Caco-2 (cell line): ENCODE measurements around the gene TMEM131. TPM values are rescaled to one million over a fixed set of nuclear protein-coding genes. Genes with fewer than 3 reads are reported as not detected.

ENCODE experiments used
- BruUV-seq: library from RNA; stranded (reverse); fragments of 400-500 nt; replicated peaks from 2 replicates; lab custom pipeline; 2021; lab: Mats Ljungman, UMichigan
- CTCF ChIA-PET: fragments of 300-600 bp; sonication (Branson Sonifier 250); formaldehyde crosslinking; loops from one replicate; lab custom pipeline; 2022; ENCODE audit warnings: antibody characterized with exemption; lab: Charles Lee
- POLR2A ChIA-PET: fragments of 300-600 bp; sonication (Branson Sonifier 250); formaldehyde crosslinking; loops from one replicate; lab custom pipeline; 2022; ENCODE audit warnings: antibody characterized with exemption; lab: Charles Lee
- DNase-seq, 2 experiments: peaks; one replicate each; pipeline versions ENCODE4 v3.0.0 to v3.0.0-alpha.2; 2020 to 2022
- H3K27me3 ChIP-seq: replicated peaks from 2 replicates; pipeline ENCODE4 v1.6.0; 2011; ENCODE audit warnings: low read length; ENCODE audit not compliant: control insufficient read depth, insufficient read depth
- H3K36me3 ChIP-seq: 2 replicates; pipeline ENCODE4 v1.5.1; 2011; ENCODE audit warnings: low read length; ENCODE audit not compliant: control insufficient read depth, insufficient read depth
- H3K4me1 ChIP-seq: fragments of 250-450 bp; sonication (Bioruptor Pico); 2 replicates; pipeline ENCODE4 v1.5.1; 2020; ENCODE audit warnings: mild to moderate bottlenecking
- H3K4me3 ChIP-seq: 2 replicates; pipeline ENCODE4 v1.5.1; 2011; ENCODE audit warnings: low read depth, mild to moderate bottlenecking, control low read depth, low read length
- H3K9me3 ChIP-seq: fragments of 250-450 bp; sonication (Bioruptor Pico); 2 replicates; pipeline ENCODE4 v1.5.1; 2020; ENCODE audit warnings: mild to moderate bottlenecking, moderate library complexity
- H3K27ac Mint-ChIP-seq: one replicate; pipeline ENCODE4 v1.8.0; 2022; ENCODE audit warnings: mixed read lengths; ENCODE audit not compliant: unreplicated experiment
- H3K27me3 Mint-ChIP-seq: one replicate; pipeline ENCODE4 v1.8.0; 2022; ENCODE audit warnings: mixed read lengths; ENCODE audit not compliant: insufficient read depth, unreplicated experiment
- H3K36me3 Mint-ChIP-seq: one replicate; pipeline ENCODE4 v1.8.0; 2022; ENCODE audit warnings: mild to moderate bottlenecking, mixed read lengths; ENCODE audit not compliant: insufficient read depth, unreplicated experiment
- H3K4me1 Mint-ChIP-seq: one replicate; pipeline ENCODE4 v1.8.0; 2022; ENCODE audit warnings: low read depth, mixed read lengths; ENCODE audit not compliant: unreplicated experiment
- H3K4me3 Mint-ChIP-seq: one replicate; pipeline ENCODE4 v1.8.0; 2022; ENCODE audit warnings: mild to moderate bottlenecking, moderate library complexity, mixed read lengths; ENCODE audit not compliant: unreplicated experiment
- H3K9me3 Mint-ChIP-seq: one replicate; pipeline ENCODE4 v1.8.0; 2022; ENCODE audit warnings: mixed read lengths; ENCODE audit not compliant: unreplicated experiment
- intact Hi-C: fragments of 100-400 bp; cut with micrococcal nuclease; formaldehyde crosslinking; loops from one replicate; pipeline ENCODE4 v1.10.0; 2022; ENCODE audit not compliant: unreplicated experiment
- total RNA-seq: library from RNA; stranded (reverse); gene quantifications from 2 replicates; pipeline ENCODE4 v1.2.3, GENCODE V29; 2022
- TF ChIP-seq, protein P1 (sequence below), 2 experiments: fragments of 200-600 bp in 1 of 2; IDR thresholded peaks; 1 replicate in 1 of 2; 2 replicates in 1 of 2; pipeline versions ENCODE4 v1.5.1 to v1.8.0; 2011 to 2022; ENCODE audit warnings: antibody characterized with exemption in 1 of 2, control low read depth in 1 of 2, inconsistent platforms in 1 of 2, low read depth in 1 of 2, low read length in 1 of 2, mild to moderate bottlenecking in 1 of 2, moderate library complexity in 1 of 2; ENCODE audit not compliant: insufficient read depth in 1 of 2, severe bottlenecking in 1 of 2, unreplicated experiment in 1 of 2

The TMEM131 gene
- total RNA-seq, 1 experiment from 2014 or later, result 36.3 TPM

DNA sequence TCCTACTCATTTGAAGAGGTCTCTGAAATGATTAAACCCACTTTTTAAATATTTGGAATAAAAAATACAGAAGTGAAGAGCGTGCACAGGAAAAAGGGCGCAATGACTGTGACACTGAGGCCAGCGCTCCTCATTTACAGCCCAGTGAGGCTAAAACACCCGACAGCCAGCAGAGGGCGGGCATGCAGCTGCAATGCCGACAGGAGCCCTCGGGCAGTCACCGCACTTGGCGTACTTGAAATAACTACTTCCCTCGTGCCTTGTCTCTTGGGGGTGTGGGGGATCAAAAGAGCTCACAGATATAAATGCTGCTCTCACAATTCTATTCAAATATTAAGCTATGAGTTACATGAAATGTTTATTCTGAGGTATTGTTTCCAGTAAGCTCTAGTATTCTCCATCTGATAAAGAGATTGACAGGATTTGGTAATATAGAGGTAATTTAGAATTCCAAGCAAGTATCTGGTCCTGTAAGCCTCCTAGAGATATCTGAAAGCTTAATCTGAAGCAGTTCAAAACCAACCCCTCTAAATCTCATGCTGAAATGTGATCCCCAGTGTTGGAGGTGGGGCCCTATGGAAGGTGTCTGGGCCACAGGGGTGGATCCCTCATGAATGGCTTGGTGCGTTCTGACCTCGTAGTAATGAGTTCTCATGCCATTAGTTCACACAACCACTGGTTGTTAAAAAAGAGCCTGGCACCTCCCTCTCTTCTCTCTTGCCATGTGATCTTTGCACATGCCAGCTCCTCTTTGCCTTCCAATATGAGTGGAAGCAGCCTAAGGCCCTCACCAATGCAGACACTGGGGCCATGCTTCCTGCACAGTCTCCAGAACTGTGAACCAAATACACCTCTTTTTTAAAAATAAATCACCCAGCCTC lies 188.8 kb downstream of the TMEM131 start:
- Mint-ChIP-seq H3K4me3 (no peak overlapping the region), H3K36me3 (peaks cover 9% of the 10 kb centered on the region), H3K27me3 (no peaks in the 10 kb centered on the region), H3K4me1 (no peaks in the 10 kb centered on the region), H3K9me3 (no peaks in the 10 kb centered on the region), H3K27ac (no peak overlapping the region)
- BruUV-seq, result no TSS peak
- Histone ChIP-seq H3K36me3 (no peaks in the 10 kb centered on the region; the same call in 1 of the 2 replicates), H3K9me3 (no peaks in the 10 kb centered on the region), H3K4me3 (no peak overlapping the region), H3K27me3 (no peaks in the 10 kb centered on the region), H3K4me1 (no peaks in the 10 kb centered on the region)
- intact Hi-C loops, result loop anchor here (1.0 to 5.0 kb wide), 5 partner anchors 125 to 578 kb away; no protein-coding TSS in a partner anchor
- ChIA-PET CTCF (interaction anchor here (0.6 to 1.4 kb wide), 6 partner anchors 11 to 578 kb away, joined by 3 to 5 read pairs (median 4); no protein-coding TSS in a partner anchor), POLR2A (no interaction called here)
- DNase-seq, result peak; percentile 76 to 80
- TF ChIP-seq, protein P1, sequence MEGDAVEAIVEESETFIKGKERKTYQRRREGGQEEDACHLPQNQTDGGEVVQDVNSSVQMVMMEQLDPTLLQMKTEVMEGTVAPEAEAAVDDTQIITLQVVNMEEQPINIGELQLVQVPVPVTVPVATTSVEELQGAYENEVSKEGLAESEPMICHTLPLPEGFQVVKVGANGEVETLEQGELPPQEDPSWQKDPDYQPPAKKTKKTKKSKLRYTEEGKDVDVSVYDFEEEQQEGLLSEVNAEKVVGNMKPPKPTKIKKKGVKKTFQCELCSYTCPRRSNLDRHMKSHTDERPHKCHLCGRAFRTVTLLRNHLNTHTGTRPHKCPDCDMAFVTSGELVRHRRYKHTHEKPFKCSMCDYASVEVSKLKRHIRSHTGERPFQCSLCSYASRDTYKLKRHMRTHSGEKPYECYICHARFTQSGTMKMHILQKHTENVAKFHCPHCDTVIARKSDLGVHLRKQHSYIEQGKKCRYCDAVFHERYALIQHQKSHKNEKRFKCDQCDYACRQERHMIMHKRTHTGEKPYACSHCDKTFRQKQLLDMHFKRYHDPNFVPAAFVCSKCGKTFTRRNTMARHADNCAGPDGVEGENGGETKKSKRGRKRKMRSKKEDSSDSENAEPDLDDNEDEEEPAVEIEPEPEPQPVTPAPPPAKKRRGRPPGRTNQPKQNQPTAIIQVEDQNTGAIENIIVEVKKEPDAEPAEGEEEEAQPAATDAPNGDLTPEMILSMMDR (IDR thresholded peaks at IDR 0.05; ENCODE audit: insufficient read depth in 1 of 2, low read depth in 1 of 2, low read length in 1 of 2, severe bottlenecking in 1 of 2, unreplicated experiment in 1 of 2), result peak; percentile 93 to 96

DNA sequence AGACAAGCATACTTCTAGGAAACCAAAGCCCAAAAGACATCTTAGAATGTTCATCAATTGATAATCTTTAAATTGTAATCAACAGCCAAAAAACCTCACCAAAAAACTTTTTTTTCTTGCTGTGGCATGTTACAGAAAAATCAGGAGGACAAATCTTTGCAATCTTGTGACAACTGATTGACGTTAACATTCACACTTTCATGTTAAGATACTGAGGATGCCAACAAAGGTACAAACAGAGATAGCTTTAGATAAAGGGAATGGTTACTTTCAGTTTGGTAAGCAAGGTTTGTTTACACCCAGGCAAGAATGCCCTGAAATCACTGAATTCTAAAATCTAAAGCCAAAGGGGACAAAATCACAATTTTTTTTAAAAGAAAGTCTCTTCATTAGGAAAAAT lies 190.0 kb downstream of the TMEM131 start:
- Histone ChIP-seq H3K9me3 (no peaks in the 10 kb centered on the region), H3K27me3 (no peaks in the 10 kb centered on the region), H3K4me1 (no peaks in the 10 kb centered on the region), H3K4me3 (no peak overlapping the region), H3K36me3 (no peaks in the 10 kb centered on the region; the same call in 1 of the 2 replicates)
- Mint-ChIP-seq H3K4me1 (no peaks in the 10 kb centered on the region), H3K27ac (no peak overlapping the region), H3K27me3 (no peaks in the 10 kb centered on the region), H3K36me3 (peaks cover 14% of the 10 kb centered on the region), H3K9me3 (no peaks in the 10 kb centered on the region), H3K4me3 (no peak overlapping the region)
- intact Hi-C loops, result loop anchor here (1.0 to 5.0 kb wide), 5 partner anchors 127 to 580 kb away; no protein-coding TSS in a partner anchor
- ChIA-PET POLR2A (no interaction called here), CTCF (no interaction called here)
- TF ChIP-seq, protein P1 (IDR thresholded peaks at IDR 0.05; ENCODE audit: insufficient read depth in 1 of 2, low read depth in 1 of 2, low read length in 1 of 2, severe bottlenecking in 1 of 2, unreplicated experiment in 1 of 2), result no peak
- DNase-seq, result no peak
- BruUV-seq, result no TSS peak

DNA sequence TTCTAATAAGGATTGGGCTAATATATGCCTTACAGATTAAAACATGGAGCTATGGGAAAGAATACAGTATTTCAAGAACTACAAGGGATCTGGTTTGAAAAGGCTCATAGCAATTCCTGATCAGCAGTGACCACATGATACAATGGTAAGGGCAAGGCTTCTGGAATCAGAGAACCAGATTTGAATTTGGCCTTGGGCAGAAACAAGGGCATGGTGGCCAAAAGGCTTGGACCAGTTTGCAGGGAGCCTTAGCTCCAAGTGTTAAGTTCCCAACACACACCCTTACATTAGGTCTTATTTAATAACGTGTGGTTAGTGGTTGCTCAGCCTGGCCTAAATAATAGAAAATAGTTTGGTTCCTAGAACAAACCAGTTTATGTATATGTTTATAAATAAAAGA lies 194.7 kb downstream of the TMEM131 start:
- Mint-ChIP-seq H3K9me3 (no peaks in the 10 kb centered on the region), H3K27ac (no peak overlapping the region), H3K27me3 (no peaks in the 10 kb centered on the region), H3K4me3 (no peak overlapping the region), H3K36me3 (peaks cover 24% of the 10 kb centered on the region), H3K4me1 (no peaks in the 10 kb centered on the region)
- Histone ChIP-seq H3K4me3 (no peak overlapping the region), H3K27me3 (no peaks in the 10 kb centered on the region), H3K36me3 (no peaks in the 10 kb centered on the region; the same call in 1 of the 2 replicates), H3K4me1 (peaks cover 12% of the 10 kb centered on the region; the same call in 1 of the 2 replicates), H3K9me3 (no peaks in the 10 kb centered on the region)
- CTCF ChIA-PET, result no interaction called here
- DNase-seq, result no peak
- POLR2A ChIA-PET, result no interaction called here
- no TSS peak for BruUV-seq
- TF ChIP-seq, protein P1 (IDR thresholded peaks at IDR 0.05; ENCODE audit: insufficient read depth in 1 of 2, low read depth in 1 of 2, low read length in 1 of 2, severe bottlenecking in 1 of 2, unreplicated experiment in 1 of 2), result no peak
- intact Hi-C loops, result no loop called here
